ENCODE data around the gene NFKBIB. TPM values are rescaled to one million over a fixed set of nuclear protein-coding genes. Genes with fewer than 3 reads are reported as not detected.
A peak's percentile ranks its signal among the peaks of the same experiment; 100 is the strongest.

The NFKBIB gene
- total and polyA plus RNA-seq, 2 of the 13 experiments (the other 11 are each of a cell fraction or from before 2014, with no cell fraction given) = 8.6 to 14.9 TPM

GRCh38 chr19:38869160-38869835 lies 30.5 kb upstream of the NFKBIB start:
- TF ChIP-seq SIN3B (IDR thresholded peaks at IDR 0.05; ENCODE audit: low read length) = no peak
- TF ChIP-seq, protein P1, sequence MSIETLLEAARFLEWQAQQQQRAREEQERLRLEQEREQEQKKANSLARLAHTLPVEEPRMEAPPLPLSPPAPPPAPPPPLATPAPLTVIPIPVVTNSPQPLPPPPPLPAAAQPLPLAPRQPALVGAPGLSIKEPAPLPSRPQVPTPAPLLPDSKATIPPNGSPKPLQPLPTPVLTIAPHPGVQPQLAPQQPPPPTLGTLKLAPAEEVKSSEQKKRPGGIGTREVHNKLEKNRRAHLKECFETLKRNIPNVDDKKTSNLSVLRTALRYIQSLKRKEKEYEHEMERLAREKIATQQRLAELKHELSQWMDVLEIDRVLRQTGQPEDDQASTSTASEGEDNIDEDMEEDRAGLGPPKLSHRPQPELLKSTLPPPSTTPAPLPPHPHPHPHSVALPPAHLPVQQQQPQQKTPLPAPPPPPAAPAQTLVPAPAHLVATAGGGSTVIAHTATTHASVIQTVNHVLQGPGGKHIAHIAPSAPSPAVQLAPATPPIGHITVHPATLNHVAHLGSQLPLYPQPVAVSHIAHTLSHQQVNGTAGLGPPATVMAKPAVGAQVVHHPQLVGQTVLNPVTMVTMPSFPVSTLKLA (IDR thresholded peaks at IDR 0.05) = peak; percentile 24; the same call in 1 of the 2 replicates
- Histone ChIP-seq H4K20me1 (ENCODE audit: insufficient read depth, low read length) (no peaks in the 10 kb centered on the region), H2AFZ (ENCODE audit: low read length) (no peak overlapping the region), H3K9me3 (ENCODE audit: low read length) (no peaks in the 10 kb centered on the region), H3K27ac (ENCODE audit: extremely low read length, insufficient read depth, low read length) (no peak overlapping the region), H3K79me2 (ENCODE audit: insufficient read depth, low read length) (no peaks in the 10 kb centered on the region), H3K9ac (ENCODE audit: insufficient read depth, low read depth, low read length) (no peak overlapping the region), H3K4me3 (replicated peaks in 1 of 3; ENCODE audit: insufficient read depth in 1 of 3, low read depth in 2 of 3, low read length in 3 of 3) (no peak overlapping the region), H3K4me2 (ENCODE audit: low read depth, low read length) (no peak overlapping the region), H3K27me3 (ENCODE audit: control insufficient read depth in 1 of 2, insufficient read depth in 2 of 2, low read length in 2 of 2) (no peaks in the 10 kb centered on the region), H3K36me3 (replicated peaks in 1 of 2; ENCODE audit: control insufficient read depth in 1 of 2, insufficient read depth in 2 of 2, low read length in 2 of 2) (no peaks in the 10 kb centered on the region), H3K4me1 (ENCODE audit: insufficient read depth, low read length) (peaks cover 13% of the 10 kb centered on the region)
- ChIA-PET POLR2A (interaction anchor here (1.8 kb wide), 1 partner anchor 8 kb away, joined by 6 read pairs; the partner anchor contains the start of gene RINL), CTCF (ENCODE audit: low intra/inter-chr PET ratio, low total read pairs) (no interaction called here)
- in situ Hi-C loops (cut with HindIII; ENCODE audit: extremely low pct_ligation_motif_present, low pct_unique_long_range_greater_than_20kb) = no loop called here
- 97% methylated on average over 11 of the region's 34 CpGs for WGBS (ENCODE audit: low lambda C conversion rate)
- FAIRE-seq (no peak), DNase-seq (ENCODE audit: low spot score) (no peak), ATAC-seq (no peak)
- intact Hi-C loops (cut with micrococcal nuclease; ENCODE audit: unreplicated experiment) = no loop called here
- no TSS peak for BruUV-seq (replicated peaks)

- no peak for TF ChIP-seq PITX1 (CRISPR knock-in tag; IDR thresholded peaks at IDR 0.05)
- no peak overlapping the region for H3K9ac ChIP-seq (ENCODE audit: insufficient read depth, low read depth, low read length)
- H3K9me3 ChIP-seq (ENCODE audit: low read length) = no peaks in the 10 kb centered on the region
- H3K27ac ChIP-seq (ENCODE audit: extremely low read length, insufficient read depth, low read length) = no peak overlapping the region
- in situ Hi-C loops (cut with HindIII; ENCODE audit: extremely low pct_ligation_motif_present, low pct_unique_long_range_greater_than_20kb) (no loop called here), intact Hi-C loops (cut with micrococcal nuclease; ENCODE audit: unreplicated experiment) (no loop called here)
- no peak overlapping the region for H3K4me2 ChIP-seq (ENCODE audit: low read depth, low read length)
- ChIA-PET POLR2A (interaction anchor here (1.8 kb wide), 1 partner anchor 8 kb away, joined by 6 read pairs; the partner anchor contains the start of gene RINL), CTCF (ENCODE audit: low intra/inter-chr PET ratio, low total read pairs) (no interaction called here)
- H3K4me1 ChIP-seq (ENCODE audit: insufficient read depth, low read length) = peaks cover 6% of the 10 kb centered on the region
- no peaks in the 10 kb centered on the region for H3K79me2 ChIP-seq (ENCODE audit: insufficient read depth, low read length)
- no peak for ATAC-seq
- H3K4me3 ChIP-seq (replicated peaks in 1 of 3; ENCODE audit: insufficient read depth in 1 of 3, low read depth in 2 of 3, low read length in 3 of 3) = no peak overlapping the region
- no peak overlapping the region for H2AFZ ChIP-seq (ENCODE audit: low read length)
- WGBS (ENCODE audit: low lambda C conversion rate) = 94% methylated on average over 50 of the region's 62 CpGs
- H4K20me1 ChIP-seq (ENCODE audit: insufficient read depth, low read length) = no peaks in the 10 kb centered on the region
- no peak for DNase-seq (ENCODE audit: low spot score)
- no peak for FAIRE-seq
- BruUV-seq (replicated peaks) = no TSS peak
- no peaks in the 10 kb centered on the region for H3K36me3 ChIP-seq (replicated peaks in 1 of 2; ENCODE audit: control insufficient read depth in 1 of 2, insufficient read depth in 2 of 2, low read length in 2 of 2)
- H3K27me3 ChIP-seq (ENCODE audit: control insufficient read depth in 1 of 2, insufficient read depth in 2 of 2, low read length in 2 of 2) = no peaks in the 10 kb centered on the region
Measured at GRCh38 chr19:38869836-38870607, 29.7 kb upstream of the NFKBIB start.
